Suppressor macrophage treated with lipopolysaccharide for 1 hour (primary cell): ENCODE measurements around the gene PTPRG.

Experiments used
- DNase-seq, 3 donors: peaks; one replicate each; pipeline ENCODE4 v3.0.0-alpha.2; 2020 to 2022

Gene PTPRG

DNA sequence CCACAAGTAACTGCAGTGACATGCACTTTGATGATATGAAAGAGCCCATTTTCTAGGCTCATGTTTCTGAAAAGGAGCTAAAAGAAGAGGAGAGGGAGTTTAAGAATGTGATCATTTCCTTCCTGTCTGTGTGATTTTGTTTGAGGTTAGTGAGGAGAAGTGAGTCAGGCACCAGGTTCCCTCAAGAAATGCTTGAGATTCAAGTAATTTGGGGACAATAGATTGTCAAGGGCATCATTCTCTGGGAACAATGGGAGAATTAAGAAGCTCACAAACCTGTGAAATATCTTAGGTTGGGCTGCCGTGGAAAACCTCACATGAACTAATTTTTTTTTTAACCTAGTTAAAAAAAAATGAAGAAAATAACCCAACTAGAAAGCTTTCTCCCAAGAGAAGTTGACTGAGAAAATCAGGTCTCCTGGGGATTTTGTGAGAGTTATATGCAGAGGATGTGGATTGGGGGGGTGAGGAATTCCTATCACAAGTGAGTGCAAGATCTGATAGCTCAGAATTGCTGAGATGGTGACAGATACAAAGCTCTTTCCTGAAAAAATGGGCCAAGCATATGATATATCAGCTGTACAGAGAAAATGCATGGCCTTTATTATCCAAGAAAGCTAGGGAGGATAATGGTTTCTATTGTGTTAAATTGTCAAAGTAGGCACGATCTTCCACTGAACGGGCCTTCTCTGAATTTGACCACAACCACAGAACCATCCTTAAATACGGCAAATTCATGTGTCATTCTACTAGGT, 608.7 kb downstream of the PTPRG start:
- DNase-seq, result no peak

DNA sequence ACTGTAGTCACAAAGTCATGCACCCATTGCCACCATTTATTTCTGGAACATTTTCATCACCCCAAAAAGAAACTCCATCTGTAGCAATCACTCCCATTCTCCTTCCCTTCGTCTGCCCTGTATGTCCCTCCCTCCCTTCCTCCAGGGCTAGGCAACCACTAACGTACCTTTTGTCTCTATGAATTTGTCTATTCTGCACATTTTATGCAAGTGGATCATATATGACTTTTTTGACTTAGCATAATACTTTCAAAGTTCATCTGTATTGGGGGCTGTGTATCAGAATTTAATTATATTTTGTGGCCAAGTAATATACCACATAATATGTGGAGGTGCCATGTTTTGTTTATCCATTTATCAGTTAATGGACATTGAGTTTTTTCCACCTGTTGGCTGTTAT, 610.4 kb downstream of the PTPRG start:
- no peak for DNase-seq

GRCh38 chr3:62172199-62172598, 610.8 kb downstream of the PTPRG start:
- no peak for DNase-seq

DNA sequence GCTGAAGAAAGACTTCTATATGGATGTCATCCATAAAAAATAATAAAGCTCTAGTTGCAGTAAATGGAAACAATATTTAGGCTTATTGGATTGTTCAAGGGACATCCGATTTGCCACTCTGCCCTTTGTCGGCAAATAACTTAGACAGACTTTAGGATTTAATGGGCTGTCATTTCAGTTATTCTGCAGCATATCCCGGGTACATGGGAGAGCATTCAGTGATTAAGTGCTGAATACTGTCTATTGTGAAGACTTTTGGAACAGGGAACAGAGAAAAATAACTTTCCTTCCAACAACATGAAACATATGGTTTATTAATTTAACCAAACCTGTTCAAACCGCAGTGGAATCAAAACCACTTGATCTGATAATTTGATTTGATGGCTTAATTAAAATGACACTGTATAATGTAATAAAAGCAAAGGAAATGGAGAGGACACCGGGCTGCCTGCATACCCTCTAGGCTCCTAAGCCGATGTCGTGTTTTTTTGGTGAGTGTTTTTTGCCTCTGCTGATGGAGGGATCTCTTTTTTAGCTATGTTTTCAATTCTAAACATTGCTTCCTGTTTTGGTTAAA, 612.7 kb downstream of the PTPRG start:
- no peak for DNase-seq

DNA sequence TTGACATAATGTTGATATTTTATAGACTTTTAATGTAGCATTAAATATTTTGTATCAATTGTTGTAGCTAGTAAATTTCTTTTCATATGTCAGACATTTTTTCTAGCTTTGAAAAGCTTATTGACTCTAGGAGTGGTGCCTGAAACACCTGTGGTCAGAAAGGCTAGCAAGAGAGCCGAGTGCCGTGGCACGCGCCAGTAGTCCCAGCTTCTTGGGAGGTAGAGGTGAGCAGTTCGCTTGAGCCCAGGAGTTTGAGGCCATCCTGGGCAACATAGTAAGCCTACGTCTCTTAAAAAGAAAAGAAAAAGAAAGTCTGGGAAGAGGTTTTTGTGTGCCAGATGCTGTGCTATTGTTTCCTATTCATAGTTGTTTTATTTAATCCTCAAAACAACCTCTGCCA, 613.8 kb downstream of the PTPRG start:
- DNase-seq, result no peak

DNA sequence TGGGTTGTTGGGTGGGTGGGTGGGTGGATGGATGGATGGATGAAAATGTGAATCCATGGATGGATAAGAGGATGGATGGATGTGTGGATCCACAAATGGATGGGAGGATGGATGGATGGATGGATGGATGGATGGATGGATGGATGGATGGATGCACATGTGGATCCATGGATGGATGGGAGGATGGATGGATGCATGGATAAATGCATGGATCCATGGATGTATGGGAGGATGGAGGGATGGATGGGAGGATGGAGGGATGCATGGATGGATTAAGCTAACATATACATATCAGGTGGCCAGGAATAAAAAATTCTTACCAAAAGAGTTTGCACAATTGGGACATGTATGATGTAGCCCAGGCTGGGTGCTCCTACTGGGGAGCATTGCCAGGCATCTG, 616.7 kb downstream of the PTPRG start:
- DNase-seq, result no peak

- DNase-seq, result peak in 2 of 3 donors; percentile 7 to 13
These were observed 617.6 kb downstream of the PTPRG start for GRCh38 chr3:62178739-62179600.

- DNase-seq, result no peak
These were observed 619.1 kb downstream of the PTPRG start for GRCh38 chr3:62180514-62180913.

DNA sequence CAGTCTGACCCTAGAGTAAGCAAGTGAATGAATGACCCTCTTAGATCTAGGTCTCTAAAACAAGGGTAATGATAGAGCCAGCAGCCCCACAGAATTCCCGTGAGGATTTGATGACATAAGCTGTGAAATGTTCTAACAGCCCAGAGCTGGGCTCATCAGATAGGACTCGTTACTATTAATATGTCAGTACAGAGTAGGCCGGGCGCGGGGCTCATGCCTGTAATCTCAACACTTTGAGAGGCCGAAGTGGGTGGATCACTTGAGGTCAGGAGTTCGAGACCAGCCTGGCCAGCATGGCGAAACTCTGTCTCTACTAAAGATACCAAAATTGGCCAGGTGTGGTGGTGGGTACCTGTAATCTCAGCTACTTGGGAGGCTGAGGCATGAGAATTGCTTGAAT, 621.7 kb downstream of the PTPRG start:
- DNase-seq, result no peak

DNA sequence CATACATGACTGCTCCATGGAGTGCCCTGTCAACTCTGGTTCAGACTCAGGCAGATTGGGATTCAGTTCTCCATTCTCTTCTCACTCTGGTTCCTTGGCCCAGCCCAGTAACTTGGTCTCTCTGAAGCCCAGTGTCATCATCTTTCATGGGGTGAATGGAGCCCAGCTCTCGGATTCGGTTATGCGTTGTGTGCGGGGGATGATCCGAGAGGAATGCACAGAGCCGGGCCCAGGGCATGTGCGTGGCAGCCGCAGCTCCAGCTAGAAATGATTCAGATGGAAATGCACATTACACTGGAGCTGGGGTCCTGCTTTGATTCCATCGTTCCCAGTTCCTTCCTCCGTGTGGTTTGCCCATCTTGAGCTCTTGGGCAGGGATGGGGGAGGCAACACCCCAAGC, 622.6 kb downstream of the PTPRG start:
- no peak for DNase-seq

DNA sequence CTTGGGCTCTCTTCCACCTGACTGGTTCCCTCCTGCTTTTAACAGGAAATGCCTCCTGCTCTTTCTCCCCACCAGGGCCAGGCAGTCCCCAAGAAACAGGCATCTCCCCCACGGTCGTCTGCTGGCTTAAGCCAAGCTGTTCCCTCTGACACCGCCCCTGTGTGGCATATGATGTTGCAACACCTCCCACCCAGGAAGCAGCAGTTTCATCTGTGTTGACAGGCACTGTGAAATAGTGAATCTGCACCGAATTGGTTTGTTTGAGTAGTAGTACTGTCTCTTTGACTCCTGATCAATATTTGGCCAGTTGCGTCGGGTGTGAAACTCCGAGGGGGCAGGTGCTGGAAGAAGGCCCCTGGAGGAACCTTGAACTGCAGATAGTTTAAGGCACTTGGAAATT, 623.2 kb downstream of the PTPRG start:
- peak; percentile 44 to 50 (median 46) for DNase-seq

- DNase-seq, result no peak
These were observed 625.7 kb downstream of the PTPRG start for GRCh38 chr3:62187022-62187431.

- DNase-seq, result peak; percentile 71 to 79 (median 74)
These were observed 627.5 kb downstream of the PTPRG start for GRCh38 chr3:62188681-62189375.

- no peak for DNase-seq
These were observed 628.0 kb downstream of the PTPRG start for GRCh38 chr3:62189376-62189698.

DNA sequence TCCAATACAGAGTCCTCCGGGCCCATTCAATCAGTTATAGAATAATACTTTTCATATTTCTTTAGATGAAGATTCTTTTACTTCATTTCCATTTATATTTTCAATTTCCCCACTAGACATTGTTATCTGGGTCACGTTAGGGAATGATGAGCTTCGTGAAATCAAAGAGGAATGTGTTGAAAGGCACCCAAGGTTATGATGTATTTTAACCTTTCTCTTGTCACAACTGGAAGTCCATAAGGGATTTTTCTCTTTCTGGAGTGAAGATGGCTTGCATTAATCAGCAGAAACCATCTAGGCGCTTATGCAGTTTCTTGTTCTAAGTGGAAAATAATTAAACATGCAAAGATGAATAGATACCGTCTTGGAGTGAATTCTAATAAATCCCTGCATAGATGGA, 631.5 kb downstream of the PTPRG start:
- no peak for DNase-seq

DNA sequence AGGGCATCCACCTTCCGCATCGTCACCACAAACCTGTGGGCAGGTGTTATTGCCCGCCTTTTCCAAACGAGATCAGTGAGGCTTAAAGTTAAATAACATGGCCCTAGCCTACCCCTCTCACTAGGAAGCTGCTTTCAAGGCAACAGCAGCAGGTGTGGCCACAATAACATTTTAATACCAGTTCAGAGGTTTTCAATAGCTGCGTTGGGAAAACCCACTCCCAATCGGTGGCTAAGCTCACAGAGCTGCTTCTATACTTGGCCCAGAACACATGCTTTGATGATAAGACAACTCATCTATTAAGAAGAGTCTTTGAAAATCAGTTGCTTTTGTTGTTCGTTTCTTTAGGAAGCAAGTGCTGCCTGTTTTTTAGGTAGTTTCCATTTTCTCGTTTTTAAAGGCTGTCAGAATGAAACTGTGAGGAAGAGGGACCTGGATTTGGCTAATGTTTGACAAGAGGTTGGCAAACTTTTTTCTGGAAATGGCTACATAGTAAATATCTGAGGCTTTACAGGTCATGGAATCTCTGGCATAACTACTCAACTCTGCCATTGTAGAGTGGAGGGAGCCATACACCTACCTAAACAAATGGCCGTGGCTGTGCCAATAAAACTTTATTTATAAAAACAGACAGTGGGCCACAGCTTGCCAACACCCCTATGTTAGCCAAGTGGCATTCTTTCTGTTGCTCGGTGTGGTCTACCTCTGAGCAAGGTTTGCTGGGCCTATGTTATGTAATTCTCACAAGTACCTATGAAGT, 632.4 kb downstream of the PTPRG start:
- no peak for DNase-seq

DNA sequence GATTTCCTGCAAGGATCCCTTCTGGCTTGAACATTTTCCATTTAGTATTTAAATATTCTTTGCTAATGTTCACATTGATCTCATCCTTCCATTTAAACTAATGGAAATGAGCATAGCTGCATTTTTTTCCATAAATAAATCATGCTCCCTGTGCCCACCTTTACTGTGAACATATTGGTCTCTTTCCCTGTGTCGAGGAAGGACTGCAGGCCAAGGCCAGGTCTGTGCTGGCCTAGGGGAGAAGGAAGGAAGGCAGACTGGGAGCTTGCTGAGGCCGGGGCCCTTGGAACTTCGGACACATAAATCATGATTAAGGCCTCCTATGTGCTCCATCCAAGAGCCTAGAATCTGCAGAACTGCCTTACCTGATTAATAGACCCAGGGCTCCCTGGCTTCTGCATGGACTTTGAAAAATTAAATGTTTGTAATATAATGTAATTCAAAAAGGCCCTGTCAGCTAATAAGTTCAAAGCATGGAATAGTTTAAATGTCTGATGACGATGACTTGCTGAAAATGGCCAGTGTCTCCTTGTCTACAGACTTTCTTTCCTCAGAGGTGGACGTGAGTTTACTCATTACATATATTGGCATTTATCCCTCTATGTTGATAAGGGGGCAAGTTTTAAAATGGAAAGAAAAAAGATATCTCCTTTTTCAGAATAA, 636.1 kb downstream of the PTPRG start:
- DNase-seq, result no peak

DNA sequence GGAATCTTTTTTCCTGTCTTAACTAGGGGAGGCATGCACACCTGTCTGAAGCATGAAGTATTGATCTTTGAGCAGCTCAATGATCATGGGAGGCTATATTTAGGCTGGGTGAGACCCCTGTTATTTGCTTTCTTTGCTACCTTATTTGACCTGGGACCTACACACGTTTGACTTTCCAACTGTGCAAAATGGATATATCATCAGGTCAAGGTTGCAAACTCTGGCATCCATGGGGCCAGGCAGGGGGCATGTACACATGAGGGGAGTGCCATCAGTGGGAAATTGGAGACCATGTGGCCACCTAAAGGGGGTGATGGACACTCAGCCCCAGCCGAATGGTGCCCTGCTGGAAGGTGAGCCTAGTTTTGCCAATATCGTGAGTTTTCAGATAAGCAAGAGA, 637.8 kb downstream of the PTPRG start:
- no peak for DNase-seq

DNA sequence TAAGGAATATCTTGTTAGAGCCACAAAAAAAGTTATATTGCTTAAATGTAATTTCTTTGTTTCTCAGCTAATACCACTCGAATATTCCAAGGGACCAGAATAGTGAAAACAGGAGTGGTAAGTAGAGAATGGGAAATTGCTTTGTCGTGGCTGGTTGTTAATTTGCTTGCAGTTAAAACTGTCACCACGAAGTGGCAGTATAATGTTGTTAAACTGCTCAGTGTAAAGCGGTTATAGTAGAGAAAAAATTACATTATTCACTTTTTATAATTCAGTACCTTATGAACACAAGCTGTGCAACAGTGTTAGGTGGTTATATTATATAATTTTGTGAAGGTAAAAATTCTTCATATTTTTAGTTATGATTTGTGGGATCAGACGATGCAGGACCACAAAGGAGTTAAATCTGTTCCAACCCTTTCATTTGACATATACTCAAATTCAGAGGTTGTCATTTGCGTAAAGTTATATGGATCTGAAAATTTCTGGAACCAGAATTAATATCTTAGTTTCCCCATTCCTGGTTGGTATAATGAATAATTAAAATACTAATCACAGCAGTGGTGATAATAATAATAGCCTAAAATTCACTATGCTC, 640.2 kb downstream of the PTPRG start:
- DNase-seq, result peak; percentile 30 to 52 (median 32)

DNA sequence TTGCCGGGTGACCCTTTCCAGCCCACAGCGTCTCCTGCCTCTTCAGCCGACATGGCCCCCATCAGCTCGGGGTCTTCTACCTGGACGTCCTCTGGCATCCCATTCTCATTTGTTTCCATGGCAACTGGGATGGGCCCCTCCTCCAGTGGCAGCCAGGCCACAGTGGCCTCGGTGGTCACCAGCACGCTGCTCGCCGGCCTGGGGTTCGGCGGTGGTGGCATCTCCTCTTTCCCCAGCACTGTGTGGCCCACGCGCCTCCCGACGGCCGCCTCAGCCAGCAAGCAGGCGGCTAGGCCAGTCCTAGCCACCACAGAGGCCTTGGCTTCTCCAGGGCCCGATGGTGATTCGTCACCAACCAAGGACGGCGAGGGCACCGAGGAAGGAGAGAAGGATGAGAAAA, 641.8 kb downstream of the PTPRG start:
- no peak for DNase-seq

- DNase-seq, result no peak
These were observed 642.2 kb downstream of the PTPRG start for GRCh38 chr3:62203561-62203960.

DNA sequence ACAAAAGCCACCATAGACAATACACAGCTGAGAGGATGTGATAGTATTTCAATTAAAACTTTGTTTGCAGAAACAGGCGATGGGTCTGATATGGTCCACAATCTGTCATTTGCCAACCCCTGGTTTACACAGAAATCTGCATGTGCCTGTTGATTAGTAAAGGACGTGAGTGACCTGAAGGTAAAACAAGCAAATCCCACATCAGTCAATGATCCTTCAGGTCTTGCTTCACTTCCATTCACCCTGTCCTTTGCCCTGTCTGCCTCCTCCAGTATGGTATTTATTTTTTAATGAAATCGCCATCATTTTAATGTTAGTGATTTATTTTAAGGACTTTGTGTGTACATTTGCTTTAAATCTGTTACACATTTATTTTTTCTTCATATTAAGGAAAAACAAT, 645.8 kb downstream of the PTPRG start:
- DNase-seq, result no peak
